H1 (cell line): ENCODE data around the gene CHPT1. TPM values are rescaled to one million over a fixed set of nuclear protein-coding genes. Genes with fewer than 3 reads are reported as not detected.

Experiments used
- MAX ChIP-seq: IDR thresholded peaks from 2 replicates; pipeline ENCODE4 v1.6.1; 2012; ENCODE audit warnings: inconsistent platforms
- SAP30 ChIP-seq: fragments of 300-600 bp; sonication (generic); IDR thresholded peaks from 2 replicates; pipeline ENCODE4 v1.7.1; 2012; ENCODE audit warnings: low read length, moderate library complexity, mild to moderate bottlenecking, inconsistent platforms; ENCODE audit not compliant: insufficient read depth, insufficient replicate concordance
- SIRT6 ChIP-seq: IDR thresholded peaks from one replicate; pipeline ENCODE4 v1.7.1; 2012; ENCODE audit warnings: low read length, inconsistent platforms
- TCF12 ChIP-seq: IDR thresholded peaks from 2 replicates; pipeline ENCODE4 v1.6.1; 2011; ENCODE audit warnings: low read depth, mild to moderate bottlenecking, low read length
- polyA plus RNA-seq, 7 experiments: library from polyadenylated mRNA; depleted of rRNA in 3 of 7; stranded (reverse) in 5 of 7; unstranded in 2 of 7; fragments of >200 nt in 5 of 7; fragments of 200-250 nt in 2 of 7; gene quantifications; 1 replicate in 5 of 7; 2 replicates in 1 of 7; 4 replicates in 1 of 7; pipeline versions ENCODE4 v1.2.1 to v1.2.3, GENCODE V29; 2011 to 2013; ENCODE audit warnings: missing spikeins in 2 of 7, mixed read lengths in 2 of 7
- total RNA-seq: library from RNA; stranded (reverse); fragmentation: NEBNext Ultra II Directional; extraction: Animal tissue kit (Norgen Biotek cat#: 25700); gene quantifications from 2 replicates; pipeline ENCODE4 v1.2.1, GENCODE V29; 2021

The CHPT1 gene
- total and polyA plus RNA-seq, 2 of the 8 experiments (the other 6 are each of a cell fraction or from before 2014, with no cell fraction given): 13.3 to 22.5 TPM

GRCh38 chr12:101749657-101750056, 52.2 kb downstream of the CHPT1 start (continued):
- no peak for TF ChIP-seq SAP30
- TF ChIP-seq SIRT6: no peak
- TF ChIP-seq TCF12: no peak
- TF ChIP-seq MAX: no peak
